ENCODE measurements around the gene KLK15. TPM values are rescaled to one million over a fixed set of nuclear protein-coding genes. Genes with fewer than 3 reads are reported as not detected.

KLK15 gene
- polyA plus RNA-seq, 1 experiment = not detected

- Histone ChIP-seq H3K27ac (ENCODE audit: low read depth, low read length) (no peak overlapping the region), H3K4me3 (ENCODE audit: low read depth, low read length) (no peak overlapping the region), H3K9me3 (ENCODE audit: control insufficient read depth, insufficient read depth, low read length) (no peaks in the 10 kb centered on the region), H3K27me3 (ENCODE audit: control insufficient read depth, insufficient read depth, low read length) (peaks cover 6% of the 10 kb centered on the region)
- ChIA-PET CTCF (no interaction called here), POLR2A (no interaction called here)
- no peak for TF ChIP-seq CTCF (IDR thresholded peaks at IDR 0.05; ENCODE audit: low read depth, low read length)
- DNase-seq (ENCODE audit: low read depth, low spot score) = no peak
These were observed 411 bp upstream of the KLK15 start for GRCh38 chr19:50833802-50834167.

DNA sequence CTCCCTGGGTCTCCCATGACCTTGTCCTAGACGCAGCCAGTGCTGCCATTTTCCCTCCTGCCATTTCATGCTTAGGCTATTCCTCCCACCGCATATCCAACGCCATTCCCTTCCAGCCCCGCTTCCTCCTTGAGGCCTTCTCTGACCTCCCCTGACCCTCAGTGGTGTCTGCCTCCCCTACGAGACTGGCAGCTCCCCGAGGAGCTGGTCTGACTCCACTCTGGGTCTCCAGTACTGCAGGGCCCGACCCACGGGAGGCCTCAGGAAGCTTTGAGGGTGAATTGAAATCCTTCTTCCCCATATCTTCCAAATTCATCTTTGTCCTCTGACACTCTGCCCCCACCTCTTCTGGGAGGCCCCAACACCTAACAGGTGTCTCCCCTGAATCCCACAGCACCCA, 708 bp downstream of the KLK15 start:
- ChIA-PET CTCF (no interaction called here), POLR2A (no interaction called here)
- no peak overlapping the region for H3K27ac ChIP-seq (ENCODE audit: low read depth, low read length)
- TF ChIP-seq CTCF (IDR thresholded peaks at IDR 0.05; ENCODE audit: low read depth, low read length) = no peak
- H3K9me3 ChIP-seq (ENCODE audit: control insufficient read depth, insufficient read depth, low read length) = no peaks in the 10 kb centered on the region
- peaks cover 6% of the 10 kb centered on the region for H3K27me3 ChIP-seq (ENCODE audit: control insufficient read depth, insufficient read depth, low read length)
- no peak overlapping the region for H3K4me3 ChIP-seq (ENCODE audit: low read depth, low read length)
- no peak for DNase-seq (ENCODE audit: low read depth, low spot score)

GRCh38 chr19:50831026-50831396, 2.4 kb downstream of the KLK15 start:
- H3K4me3 ChIP-seq (ENCODE audit: low read depth, low read length) = no peak overlapping the region
- H3K9me3 ChIP-seq (ENCODE audit: control insufficient read depth, insufficient read depth, low read length) = peaks cover 5% of the 10 kb centered on the region; the same call in 1 of the 2 replicates
- CTCF ChIA-PET = no interaction called here
- no peak for DNase-seq (ENCODE audit: low read depth, low spot score)
- no peak overlapping the region for H3K27ac ChIP-seq (ENCODE audit: low read depth, low read length)
- peaks cover 6% of the 10 kb centered on the region for H3K27me3 ChIP-seq (ENCODE audit: control insufficient read depth, insufficient read depth, low read length)
- no peak for TF ChIP-seq CTCF (IDR thresholded peaks at IDR 0.05; ENCODE audit: low read depth, low read length)
- POLR2A ChIA-PET = no interaction called here

- TF ChIP-seq CTCF (IDR thresholded peaks at IDR 0.05; ENCODE audit: low read depth, low read length) = no peak
- Histone ChIP-seq H3K27me3 (ENCODE audit: control insufficient read depth, insufficient read depth, low read length) (peaks cover 6% of the 10 kb centered on the region), H3K4me3 (ENCODE audit: low read depth, low read length) (no peak overlapping the region), H3K9me3 (ENCODE audit: control insufficient read depth, insufficient read depth, low read length) (peaks cover 5% of the 10 kb centered on the region; the same call in 1 of the 2 replicates), H3K27ac (ENCODE audit: low read depth, low read length) (no peak overlapping the region)
- no peak for DNase-seq (ENCODE audit: low read depth, low spot score)
- CTCF ChIA-PET = no interaction called here
- POLR2A ChIA-PET = no interaction called here
These were observed 2.9 kb downstream of the KLK15 start for GRCh38 chr19:50830266-50831025.

DNA sequence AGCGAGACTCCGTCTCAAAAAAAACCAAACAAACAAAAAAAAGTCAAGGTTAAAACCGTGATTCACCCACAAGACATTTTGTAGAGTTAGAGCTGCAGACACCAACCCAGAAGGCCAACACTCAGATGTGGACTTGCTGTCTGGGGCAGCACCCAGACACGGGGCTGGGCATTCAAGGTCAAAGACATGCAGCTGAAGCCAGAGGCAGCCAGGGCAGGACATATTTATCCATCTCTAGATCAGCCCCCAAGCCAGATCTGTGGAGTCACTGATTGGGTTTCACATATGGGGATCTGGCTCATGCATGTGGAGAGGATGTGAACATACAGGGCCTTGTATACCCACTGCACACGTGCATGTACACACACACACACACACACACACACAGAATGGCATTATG, 3.6 kb downstream of the KLK15 start:
- DNase-seq (ENCODE audit: low read depth, low spot score) = no peak
- Histone ChIP-seq H3K27ac (ENCODE audit: low read depth, low read length) (no peak overlapping the region), H3K4me3 (ENCODE audit: low read depth, low read length) (no peak overlapping the region), H3K9me3 (ENCODE audit: control insufficient read depth, insufficient read depth, low read length) (peaks cover 5% of the 10 kb centered on the region; the same call in 1 of the 2 replicates), H3K27me3 (ENCODE audit: control insufficient read depth, insufficient read depth, low read length) (peaks cover 6% of the 10 kb centered on the region)
- ChIA-PET POLR2A (no interaction called here), CTCF (no interaction called here)
- TF ChIP-seq CTCF (IDR thresholded peaks at IDR 0.05; ENCODE audit: low read depth, low read length) = no peak
